Astrocyte of the spinal cord (primary cell): ENCODE measurements around the gene DHRSX.
A peak's percentile ranks its signal among the peaks of the same experiment; 100 is the strongest.

Experiments used
- DNase-seq: peaks from one replicate; pipeline ENCODE4 v3.0.0; 2011; ENCODE audit warnings: low read depth, low spot score
- H3K4me3 ChIP-seq: 2 replicates; pipeline ENCODE4 v1.5.1; 2011; ENCODE audit warnings: low read depth, mild to moderate bottlenecking, low read length, moderate library complexity
- in situ Hi-C: cut with HindIII; loops from 2 replicates; pipeline ENCODE4 v1.10.0; 2017; ENCODE audit warnings: low sequenced_read_pairs
- TF ChIP-seq, protein P1 (sequence below): IDR thresholded peaks from 2 replicates; pipeline ENCODE4 v1.5.1; 2012; ENCODE audit warnings: low read depth, mild to moderate bottlenecking, low read length, inconsistent platforms

The DHRSX gene, protein sequence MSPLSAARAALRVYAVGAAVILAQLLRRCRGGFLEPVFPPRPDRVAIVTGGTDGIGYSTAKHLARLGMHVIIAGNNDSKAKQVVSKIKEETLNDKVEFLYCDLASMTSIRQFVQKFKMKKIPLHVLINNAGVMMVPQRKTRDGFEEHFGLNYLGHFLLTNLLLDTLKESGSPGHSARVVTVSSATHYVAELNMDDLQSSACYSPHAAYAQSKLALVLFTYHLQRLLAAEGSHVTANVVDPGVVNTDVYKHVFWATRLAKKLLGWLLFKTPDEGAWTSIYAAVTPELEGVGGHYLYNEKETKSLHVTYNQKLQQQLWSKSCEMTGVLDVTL

DNA sequence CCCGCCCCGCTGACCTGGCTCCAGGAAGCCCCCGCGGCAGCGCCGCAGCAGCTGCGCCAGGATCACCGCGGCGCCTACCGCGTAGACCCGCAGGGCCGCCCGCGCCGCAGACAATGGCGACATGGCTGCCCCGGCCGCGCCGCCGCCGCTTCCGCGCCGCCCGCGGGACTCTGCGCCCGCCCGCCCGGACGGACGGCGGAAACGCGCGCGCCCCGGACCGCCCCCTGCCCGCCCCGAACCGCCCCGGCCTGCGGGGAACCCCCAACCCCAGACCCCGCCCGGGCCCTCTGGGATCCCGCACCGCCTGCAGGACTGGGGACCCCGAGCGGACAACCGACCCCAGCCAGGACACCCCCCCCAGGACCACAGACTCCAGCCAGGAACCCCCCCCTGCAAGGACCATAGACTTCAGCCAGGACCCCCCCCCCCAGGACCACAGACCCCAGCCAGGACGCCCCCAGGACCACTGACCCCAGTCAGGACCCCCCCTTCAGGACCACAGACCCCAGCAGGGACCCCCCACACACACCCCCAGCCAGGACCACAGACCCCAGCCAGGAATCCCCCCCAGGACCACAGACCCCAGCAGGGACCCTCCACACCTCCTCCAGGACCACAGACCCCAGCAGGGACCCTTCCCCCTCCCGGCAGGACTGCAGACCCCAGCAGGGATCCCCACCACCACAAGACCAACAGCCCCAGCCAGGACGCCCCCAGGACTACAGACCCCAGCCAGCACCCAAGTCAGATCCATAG lies at the start of gene DHRSX, which contains the start of gene ZBED1:
Gene DHRSX, minus strand, starts transcription at position 174 of the 756 bp plus-strand sequence. Its CDS starts 51 bp downstream, at position 123.
Gene ZBED1, minus strand, starts transcription at position 174 of the 756 bp plus-strand sequence. CDS start 10,257 bp downstream, outside the sequence.
- peak within 1 kb of the TSS; percentile 68 for H3K4me3 ChIP-seq
- no peak for DNase-seq
- TF ChIP-seq, protein P1, sequence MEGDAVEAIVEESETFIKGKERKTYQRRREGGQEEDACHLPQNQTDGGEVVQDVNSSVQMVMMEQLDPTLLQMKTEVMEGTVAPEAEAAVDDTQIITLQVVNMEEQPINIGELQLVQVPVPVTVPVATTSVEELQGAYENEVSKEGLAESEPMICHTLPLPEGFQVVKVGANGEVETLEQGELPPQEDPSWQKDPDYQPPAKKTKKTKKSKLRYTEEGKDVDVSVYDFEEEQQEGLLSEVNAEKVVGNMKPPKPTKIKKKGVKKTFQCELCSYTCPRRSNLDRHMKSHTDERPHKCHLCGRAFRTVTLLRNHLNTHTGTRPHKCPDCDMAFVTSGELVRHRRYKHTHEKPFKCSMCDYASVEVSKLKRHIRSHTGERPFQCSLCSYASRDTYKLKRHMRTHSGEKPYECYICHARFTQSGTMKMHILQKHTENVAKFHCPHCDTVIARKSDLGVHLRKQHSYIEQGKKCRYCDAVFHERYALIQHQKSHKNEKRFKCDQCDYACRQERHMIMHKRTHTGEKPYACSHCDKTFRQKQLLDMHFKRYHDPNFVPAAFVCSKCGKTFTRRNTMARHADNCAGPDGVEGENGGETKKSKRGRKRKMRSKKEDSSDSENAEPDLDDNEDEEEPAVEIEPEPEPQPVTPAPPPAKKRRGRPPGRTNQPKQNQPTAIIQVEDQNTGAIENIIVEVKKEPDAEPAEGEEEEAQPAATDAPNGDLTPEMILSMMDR, result no peak
- in situ Hi-C loops, result no loop called here

DNA sequence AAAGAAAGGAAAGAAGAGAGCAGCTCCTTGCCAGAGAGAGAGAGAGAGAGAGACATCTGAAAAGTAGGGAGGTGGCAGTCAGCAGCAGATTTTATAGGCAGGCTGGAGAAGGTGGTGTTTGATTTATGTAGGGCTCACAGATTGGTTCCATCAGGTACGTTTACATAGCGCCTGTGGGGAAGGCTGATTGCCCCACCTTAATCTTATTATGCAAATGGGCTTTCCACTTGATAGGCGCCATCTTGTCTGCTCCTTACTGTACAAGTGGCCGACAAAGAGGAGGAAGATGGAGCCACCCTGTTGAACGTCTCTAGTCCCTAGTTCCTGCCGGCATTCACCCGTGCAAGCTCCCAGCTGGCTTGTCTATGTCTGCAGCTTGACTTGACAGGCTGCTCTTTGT lies 49.1 kb upstream of the DHRSX start:
- TF ChIP-seq, protein P1, result no peak
- no peak for DNase-seq
- H3K4me3 ChIP-seq, result no peak overlapping the region
- in situ Hi-C loops, result no loop called here

DNA sequence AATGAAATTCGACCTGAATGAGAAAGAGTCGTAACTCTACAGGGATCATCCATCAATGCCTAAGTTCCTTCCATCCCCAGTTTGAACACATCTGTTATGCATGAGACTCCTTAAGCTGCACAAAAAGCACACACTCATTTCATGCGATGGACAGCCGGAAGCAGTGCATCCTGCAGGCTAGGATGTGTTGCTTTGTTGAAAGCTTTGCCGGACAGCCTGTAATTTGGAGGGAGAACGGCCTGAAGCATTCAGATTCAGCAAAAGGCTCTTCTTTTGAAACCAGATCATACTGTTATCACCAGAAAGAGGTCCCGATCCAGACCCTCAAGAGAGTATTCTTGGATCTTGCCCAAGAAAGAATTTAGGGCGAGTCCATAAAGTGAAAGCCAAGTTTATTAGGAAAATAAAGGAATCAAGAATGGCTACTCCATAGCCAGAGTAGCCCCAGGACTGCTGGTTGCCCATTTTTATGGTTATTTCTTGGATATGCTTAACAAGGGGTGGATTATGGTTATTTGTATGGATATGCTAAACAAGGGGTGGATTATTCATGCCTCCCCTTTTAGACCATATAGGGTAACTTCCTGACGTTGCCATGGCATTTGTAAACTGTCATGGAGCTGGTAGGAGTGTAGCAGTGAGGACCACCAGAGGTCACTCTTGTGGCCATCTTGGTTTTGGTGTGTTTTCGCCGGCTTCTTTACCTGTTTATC lies 48.1 kb upstream of the DHRSX start:
- DNase-seq, result no peak
- in situ Hi-C loops, result no loop called here
- H3K4me3 ChIP-seq, result no peak overlapping the region
- TF ChIP-seq, protein P1, result no peak

DNA sequence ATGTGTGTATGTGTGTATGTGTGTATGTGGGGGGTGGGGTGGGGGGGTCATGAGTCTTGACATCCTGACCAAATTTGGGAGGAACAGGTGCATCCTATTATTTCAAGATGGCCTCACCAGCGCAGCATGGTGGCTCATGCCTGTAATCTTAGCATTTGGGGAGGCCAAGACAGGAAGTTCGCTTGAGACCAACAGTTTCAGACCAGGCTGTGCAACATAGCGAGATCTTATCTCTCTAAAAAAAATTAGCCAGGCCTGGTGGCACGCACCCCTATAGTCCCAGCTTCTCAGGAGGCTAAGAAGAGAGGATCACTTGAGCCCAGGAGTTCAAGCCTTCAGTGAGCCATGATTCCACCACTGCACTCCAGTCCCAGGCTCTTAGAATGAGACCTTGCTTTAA lies 47.0 kb upstream of the DHRSX start:
- H3K4me3 ChIP-seq, result no peak overlapping the region
- TF ChIP-seq, protein P1, result no peak
- no peak for DNase-seq
- in situ Hi-C loops, result no loop called here

DNA sequence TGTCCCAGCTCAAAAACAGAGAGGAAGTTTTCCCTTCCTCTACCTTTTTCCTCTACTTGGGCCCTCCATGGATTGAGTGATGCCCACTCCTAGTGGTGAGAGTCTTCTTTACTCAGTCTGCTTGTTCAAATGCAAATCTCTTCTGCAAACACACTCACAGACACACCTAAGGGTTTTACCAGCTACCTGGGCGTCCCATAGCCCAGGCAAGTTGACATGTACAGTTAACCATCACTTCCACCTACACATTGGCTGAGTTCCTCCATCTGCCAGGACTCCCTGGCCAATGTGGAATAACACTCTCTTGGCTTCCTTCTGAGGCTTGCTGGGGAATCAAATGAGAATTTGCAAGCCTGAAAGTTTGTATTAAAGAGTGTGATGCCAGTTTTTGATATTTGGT lies 45.7 kb upstream of the DHRSX start:
- H3K4me3 ChIP-seq, result no peak overlapping the region
- TF ChIP-seq, protein P1, result no peak
- in situ Hi-C loops, result no loop called here
- DNase-seq, result no peak

DNA sequence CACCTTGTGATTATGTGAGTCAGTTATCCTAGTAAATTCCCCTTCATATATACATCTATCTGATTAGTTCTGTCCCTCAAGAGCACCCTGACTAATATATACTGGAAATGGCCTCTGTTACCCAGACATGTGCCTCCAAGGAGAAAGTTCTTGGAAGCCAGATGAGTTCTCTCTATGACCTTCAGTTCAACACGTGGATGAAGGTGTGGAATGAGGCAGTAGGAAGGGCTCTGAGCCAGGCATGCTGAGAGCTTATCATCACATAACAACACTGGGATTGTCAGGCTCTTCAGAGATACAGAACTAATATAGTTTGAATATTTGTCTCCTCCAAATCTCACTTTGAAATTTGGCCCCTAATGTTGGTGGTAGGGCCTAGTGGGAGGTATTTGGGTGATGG lies 44.4 kb upstream of the DHRSX start:
- DNase-seq, result no peak
- no peak overlapping the region for H3K4me3 ChIP-seq
- in situ Hi-C loops, result no loop called here
- TF ChIP-seq, protein P1, result no peak
